SU-DHL-6 (cell line): ENCODE measurements around the gene RNF180.

ENCODE experiments used
- H2AFZ ChIP-seq: fragments of 200-600 bp; sonication (generic); 2 replicates; pipeline ENCODE4 v1.6.1; 2014; ENCODE audit warnings: low read depth, mild to moderate bottlenecking, moderate library complexity, mixed read lengths, antibody characterized with exemption, low read length; ENCODE audit not compliant: severe bottlenecking
- H3F3A ChIP-seq: fragments of 200-600 bp; shearing (Covaris generic); 2 replicates; pipeline ENCODE4 v1.6.0; 2016; ENCODE audit warnings: antibody characterized with exemption, mild to moderate bottlenecking; ENCODE audit not compliant: insufficient read depth
- H3K27ac ChIP-seq: fragments of 200-600 bp; sonication (generic); 2 replicates; pipeline ENCODE4 v1.5.1; 2016; ENCODE audit warnings: low read depth, mild to moderate bottlenecking, low read length, moderate library complexity, mixed read lengths
- H3K27me3 ChIP-seq: fragments of 200-600 bp; sonication (generic), shearing (Covaris generic); 2 replicates; pipeline ENCODE4 v1.6.0; 2014; ENCODE audit warnings: mild to moderate bottlenecking, low read length
- H3K36me3 ChIP-seq: fragments of 200-600 bp; sonication (generic); 2 replicates; pipeline ENCODE4 v1.6.1; 2014; ENCODE audit warnings: mild to moderate bottlenecking, low read length, mixed read lengths
- H3K4me2 ChIP-seq: fragments of 300-600, 200-600 bp; shearing (Covaris generic), sonication (generic); 2 replicates; pipeline ENCODE4 v1.6.0; 2014; ENCODE audit warnings: low read length, low read depth, mild to moderate bottlenecking; ENCODE audit not compliant: poor library complexity, severe bottlenecking
- H3K4me3 ChIP-seq: fragments of 200-600 bp; sonication (generic); 2 replicates; pipeline ENCODE4 v1.5.1; 2014; ENCODE audit warnings: antibody characterized with exemption, low read length, mild to moderate bottlenecking, mixed read lengths; ENCODE audit not compliant: insufficient read depth, poor library complexity, severe bottlenecking
- H3K79me2 ChIP-seq: fragments of 200-600 bp; sonication (generic); 2 replicates; pipeline ENCODE4 v1.6.1; 2014; ENCODE audit warnings: mild to moderate bottlenecking, low read length, moderate library complexity; ENCODE audit not compliant: insufficient read depth
- H3K9ac ChIP-seq: fragments of 200-600 bp; sonication (generic); 2 replicates; pipeline ENCODE4 v1.7.0; 2014; ENCODE audit warnings: mild to moderate bottlenecking, low read length
- H3K9me2 ChIP-seq: fragments of 200-600 bp; sonication (generic); replicated peaks from 2 replicates; pipeline ENCODE4 v1.6.1; 2014; ENCODE audit warnings: low read length; ENCODE audit not compliant: insufficient read depth
- H3K9me3 ChIP-seq: fragments of 200-600 bp; sonication (generic); 2 replicates; pipeline ENCODE4 v1.6.1; 2014; ENCODE audit warnings: low read length, mixed read lengths; ENCODE audit not compliant: insufficient read depth
- H4K20me1 ChIP-seq: fragments of 200-600 bp; sonication (generic); 2 replicates; pipeline ENCODE4 v1.6.1; 2014; ENCODE audit warnings: low read depth, mild to moderate bottlenecking, antibody characterized with exemption, low read length, moderate library complexity, mixed read lengths
- EZH2phosphoT487 ChIP-seq: fragments of 200-600 bp; sonication (generic), shearing (Covaris generic); conservative IDR thresholded peaks from 2 replicates; pipeline ENCODE4 v1.6.1; 2018; ENCODE audit warnings: mild to moderate bottlenecking, antibody characterized with exemption, low read length, moderate library complexity, mixed read lengths
- TF ChIP-seq, protein P1 (sequence below): fragments of 200-600 bp; sonication (generic); IDR thresholded peaks from one replicate; pipeline ENCODE4 v1.5.1; 2017; ENCODE audit warnings: antibody characterized with exemption, mild to moderate bottlenecking, low read length, moderate library complexity; ENCODE audit not compliant: insufficient read depth, poor library complexity, severe bottlenecking

The RNF180 gene

DNA sequence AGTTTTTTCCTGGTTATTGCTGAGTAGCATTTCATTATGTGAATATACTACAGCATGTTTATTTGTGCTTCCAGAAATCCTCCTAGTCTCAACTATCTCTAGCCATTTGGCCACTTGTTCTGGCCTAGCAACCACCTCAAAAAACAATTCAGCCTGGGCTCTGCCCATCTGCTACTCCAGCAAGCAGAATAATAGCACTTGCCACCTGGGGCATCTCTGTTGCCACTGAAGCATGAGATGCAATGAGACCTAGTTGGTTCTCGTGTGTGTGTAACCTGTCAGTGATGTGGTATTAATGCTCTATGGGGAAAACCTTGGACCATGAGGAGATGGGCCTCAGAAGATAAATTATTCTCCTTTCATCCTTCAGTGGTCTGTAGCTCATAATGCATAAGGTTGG is 129.5 kb downstream of the RNF180 start:
- H3K79me2 ChIP-seq = no peaks in the 10 kb centered on the region
- H3K36me3 ChIP-seq = no peaks in the 10 kb centered on the region
- H3K4me3 ChIP-seq = no peak overlapping the region
- no peaks in the 10 kb centered on the region for H3K9me3 ChIP-seq
- H3F3A ChIP-seq = no peaks in the 10 kb centered on the region
- H3K4me2 ChIP-seq = no peak overlapping the region
- no peak overlapping the region for H2AFZ ChIP-seq
- no peak overlapping the region for H3K27ac ChIP-seq
- no peaks in the 10 kb centered on the region for H4K20me1 ChIP-seq
- no peaks in the 10 kb centered on the region for H3K27me3 ChIP-seq
- H3K9me2 ChIP-seq = no peaks in the 10 kb centered on the region; the same call in 1 of the 2 replicates
- H3K9ac ChIP-seq = no peak overlapping the region
- TF ChIP-seq, protein P1, sequence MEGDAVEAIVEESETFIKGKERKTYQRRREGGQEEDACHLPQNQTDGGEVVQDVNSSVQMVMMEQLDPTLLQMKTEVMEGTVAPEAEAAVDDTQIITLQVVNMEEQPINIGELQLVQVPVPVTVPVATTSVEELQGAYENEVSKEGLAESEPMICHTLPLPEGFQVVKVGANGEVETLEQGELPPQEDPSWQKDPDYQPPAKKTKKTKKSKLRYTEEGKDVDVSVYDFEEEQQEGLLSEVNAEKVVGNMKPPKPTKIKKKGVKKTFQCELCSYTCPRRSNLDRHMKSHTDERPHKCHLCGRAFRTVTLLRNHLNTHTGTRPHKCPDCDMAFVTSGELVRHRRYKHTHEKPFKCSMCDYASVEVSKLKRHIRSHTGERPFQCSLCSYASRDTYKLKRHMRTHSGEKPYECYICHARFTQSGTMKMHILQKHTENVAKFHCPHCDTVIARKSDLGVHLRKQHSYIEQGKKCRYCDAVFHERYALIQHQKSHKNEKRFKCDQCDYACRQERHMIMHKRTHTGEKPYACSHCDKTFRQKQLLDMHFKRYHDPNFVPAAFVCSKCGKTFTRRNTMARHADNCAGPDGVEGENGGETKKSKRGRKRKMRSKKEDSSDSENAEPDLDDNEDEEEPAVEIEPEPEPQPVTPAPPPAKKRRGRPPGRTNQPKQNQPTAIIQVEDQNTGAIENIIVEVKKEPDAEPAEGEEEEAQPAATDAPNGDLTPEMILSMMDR = no peak
- no peak for TF ChIP-seq EZH2phosphoT487

- Histone ChIP-seq H3K79me2 (no peaks in the 10 kb centered on the region), H3K27ac (no peak overlapping the region), H3K9ac (no peak overlapping the region), H3K9me2 (no peaks in the 10 kb centered on the region), H3K9me3 (no peaks in the 10 kb centered on the region), H3K4me2 (no peak overlapping the region), H3K36me3 (no peaks in the 10 kb centered on the region), H3K27me3 (no peaks in the 10 kb centered on the region), H3F3A (no peaks in the 10 kb centered on the region), H3K4me3 (no peak overlapping the region), H4K20me1 (no peaks in the 10 kb centered on the region), H2AFZ (no peak overlapping the region)
- TF ChIP-seq EZH2phosphoT487 = no peak
- TF ChIP-seq, protein P1 = no peak
Observed at GRCh38 chr5:64298586-64298985, 132.9 kb downstream of the RNF180 start.

GRCh38 chr5:64299805-64300204 is 134.2 kb downstream of the RNF180 start:
- H3F3A ChIP-seq = no peaks in the 10 kb centered on the region
- H3K4me3 ChIP-seq = no peak overlapping the region
- H3K27me3 ChIP-seq = no peaks in the 10 kb centered on the region
- H3K9me2 ChIP-seq = no peaks in the 10 kb centered on the region
- no peak for TF ChIP-seq EZH2phosphoT487
- TF ChIP-seq, protein P1 = no peak
- H4K20me1 ChIP-seq = no peaks in the 10 kb centered on the region
- H3K27ac ChIP-seq = no peak overlapping the region
- H3K36me3 ChIP-seq = no peaks in the 10 kb centered on the region
- no peak overlapping the region for H2AFZ ChIP-seq
- H3K79me2 ChIP-seq = no peaks in the 10 kb centered on the region
- H3K4me2 ChIP-seq = no peak overlapping the region
- H3K9me3 ChIP-seq = no peaks in the 10 kb centered on the region
- H3K9ac ChIP-seq = no peak overlapping the region
